ENCODE measurements around the gene ADK.
"Not testable (repeated sequence)": the region's sequence is repeated elsewhere in the genome, so short reads cannot be mapped to it uniquely, and the experiment has no call there.

Gene ADK

DNA sequence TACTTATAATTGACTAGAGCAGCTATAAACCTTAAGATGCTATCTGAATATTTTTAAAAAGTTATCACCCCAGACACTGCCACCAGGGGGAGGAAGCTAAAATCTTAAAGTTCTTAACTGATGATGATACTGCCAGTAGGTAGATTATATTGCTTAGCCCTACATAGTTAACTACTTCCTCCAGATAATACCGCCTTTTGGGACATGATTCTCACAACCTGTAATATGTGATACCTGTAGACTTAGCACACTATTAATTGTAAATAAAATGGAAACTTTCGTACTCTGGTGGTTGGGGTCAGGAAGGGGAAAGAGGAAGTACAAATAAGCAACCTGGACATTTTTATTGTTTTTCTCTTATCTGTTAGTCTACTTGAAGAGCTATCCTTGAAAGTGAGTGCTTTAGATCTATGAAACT is 268.9 kb downstream of the ADK start:
- no peak for DNase-seq (ENCODE audit: low read depth, low spot score)

DNA sequence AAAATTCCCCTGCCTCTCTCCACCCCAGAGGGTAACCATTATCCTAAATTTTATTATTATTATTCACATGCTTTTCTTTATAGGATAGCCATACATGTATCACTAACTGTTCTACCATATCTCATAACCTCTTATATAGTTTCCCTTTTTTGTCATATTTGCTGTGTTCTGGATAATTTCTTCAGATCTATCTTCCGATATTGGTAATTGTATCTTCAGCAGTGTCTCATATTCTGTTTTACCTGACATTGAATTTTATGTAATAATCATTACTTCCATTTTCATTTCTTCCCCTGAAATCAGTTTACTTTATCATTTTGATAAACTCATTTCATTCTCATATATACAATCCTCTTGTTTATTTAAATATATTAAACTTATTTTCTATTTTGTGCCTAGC is 273.5 kb downstream of the ADK start:
- DNase-seq (ENCODE audit: low read depth, low spot score): no peak

DNA sequence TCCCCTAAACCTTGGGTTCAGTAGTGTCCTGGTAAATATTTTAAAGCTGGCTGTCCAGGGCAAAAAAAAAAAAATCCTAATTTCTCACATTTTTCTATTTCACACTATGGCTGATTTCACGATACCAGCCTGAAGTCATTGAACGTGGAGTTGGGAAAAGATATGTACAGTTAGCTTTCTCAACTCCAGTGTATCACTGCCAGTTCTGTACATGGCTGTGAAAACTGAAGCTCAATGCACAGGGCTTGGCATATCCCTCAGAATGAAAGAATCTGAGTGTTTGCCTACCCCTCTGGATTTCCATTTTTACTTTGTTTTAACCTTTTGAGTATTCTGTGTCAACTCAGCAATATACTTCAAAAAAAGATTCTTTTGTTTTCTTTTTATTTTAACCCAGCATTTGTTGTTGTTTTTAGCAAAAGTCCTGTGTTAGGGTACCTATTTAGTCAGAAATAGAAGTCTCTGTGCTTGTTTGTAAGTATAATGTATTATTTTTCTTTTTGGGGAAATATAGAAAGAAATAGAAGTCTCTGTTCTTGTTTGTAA is 274.5 kb downstream of the ADK start:
- no peak for DNase-seq (ENCODE audit: low read depth, low spot score)

DNA sequence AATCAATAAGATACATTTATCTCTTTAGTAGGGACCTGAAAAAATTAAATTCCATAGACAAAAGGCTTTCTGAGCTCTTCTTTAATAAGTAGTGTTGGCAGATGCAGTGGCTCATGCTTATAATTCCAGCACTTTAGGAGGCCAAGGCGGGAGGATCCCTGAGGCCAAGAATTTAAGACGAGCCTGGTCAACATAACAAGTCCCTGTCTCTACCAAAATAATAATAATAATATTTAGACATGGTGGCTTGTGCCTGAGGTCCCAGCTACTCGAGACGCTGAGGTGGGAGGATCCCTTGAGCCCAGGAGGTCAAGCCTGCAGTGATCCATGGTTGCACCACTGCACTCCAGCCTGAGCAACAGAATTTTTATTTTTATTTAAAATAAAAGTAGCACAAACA is 280.8 kb downstream of the ADK start:
- DNase-seq (ENCODE audit: low read depth, low spot score): no peak

DNA sequence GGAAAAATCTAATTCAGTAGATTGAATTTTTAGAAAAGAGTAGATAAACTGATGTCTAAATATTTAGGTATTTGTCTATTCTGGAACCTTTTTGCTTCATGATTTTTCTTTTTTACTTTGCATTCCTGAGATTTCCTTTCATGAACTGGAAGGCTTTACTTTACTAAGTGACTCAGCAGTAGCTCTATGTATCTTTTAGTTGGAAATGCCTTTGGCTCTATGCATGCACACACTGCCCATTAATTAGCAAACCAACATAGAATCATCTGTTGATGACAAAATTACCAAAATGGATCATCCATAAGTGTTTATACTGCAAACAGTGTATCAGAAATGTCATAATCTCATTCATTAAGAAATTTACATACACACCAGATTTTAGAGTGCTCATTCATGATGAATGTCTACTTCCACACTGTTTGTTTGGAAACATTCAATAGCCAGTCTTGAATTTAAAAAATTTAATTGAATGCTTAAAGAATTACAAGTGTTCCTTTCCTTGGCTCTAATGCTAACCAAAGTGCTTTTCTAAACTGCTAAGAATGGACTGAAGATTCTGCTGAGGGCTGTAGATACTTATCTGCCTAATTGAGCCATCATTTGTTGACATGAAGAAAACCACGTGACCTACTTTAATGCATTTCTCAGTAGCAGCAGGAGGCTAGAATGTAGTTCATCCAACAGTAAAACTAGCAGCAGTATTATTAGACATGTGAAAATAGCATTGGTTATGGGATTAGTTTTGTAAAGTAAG is 282.0 kb downstream of the ADK start:
- no peak for DNase-seq (ENCODE audit: low read depth, low spot score)

DNA sequence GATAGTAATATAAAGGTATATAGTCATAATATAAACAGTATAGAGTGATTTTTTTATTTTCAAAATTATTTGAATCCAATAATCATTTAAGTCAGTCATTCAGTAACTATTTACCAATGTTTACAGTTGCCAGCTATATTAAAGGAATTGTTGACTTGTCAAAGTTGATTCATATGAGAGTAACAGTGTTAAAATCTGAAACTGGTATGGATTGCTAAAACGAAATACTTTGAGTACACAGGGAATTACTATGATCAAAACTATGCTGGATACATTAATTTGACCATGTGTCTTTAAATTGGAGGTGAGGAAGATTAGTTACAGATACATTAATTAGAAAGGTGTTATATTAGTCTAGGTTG is 282.6 kb downstream of the ADK start:
- DNase-seq (ENCODE audit: low read depth, low spot score): no peak

DNA sequence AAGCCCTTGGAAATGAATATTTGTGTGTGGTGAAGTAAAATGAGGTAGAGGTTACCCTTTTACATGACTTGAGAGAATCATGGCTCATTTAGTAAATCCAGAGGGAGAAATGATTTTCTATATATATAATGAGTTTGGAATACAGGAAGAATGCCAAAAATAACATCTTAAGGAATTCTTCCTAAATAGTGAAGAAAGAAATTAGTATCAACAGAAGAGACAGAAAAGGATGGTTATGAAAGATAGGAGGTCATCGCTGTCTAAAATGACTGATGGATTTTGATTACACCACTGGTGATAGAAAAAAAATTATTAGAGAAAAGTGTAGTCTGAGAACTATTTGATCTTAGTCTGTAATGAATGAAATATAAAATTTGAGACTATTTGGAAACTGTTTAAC is 283.0 kb downstream of the ADK start:
- no peak for DNase-seq (ENCODE audit: low read depth, low spot score)

DNA sequence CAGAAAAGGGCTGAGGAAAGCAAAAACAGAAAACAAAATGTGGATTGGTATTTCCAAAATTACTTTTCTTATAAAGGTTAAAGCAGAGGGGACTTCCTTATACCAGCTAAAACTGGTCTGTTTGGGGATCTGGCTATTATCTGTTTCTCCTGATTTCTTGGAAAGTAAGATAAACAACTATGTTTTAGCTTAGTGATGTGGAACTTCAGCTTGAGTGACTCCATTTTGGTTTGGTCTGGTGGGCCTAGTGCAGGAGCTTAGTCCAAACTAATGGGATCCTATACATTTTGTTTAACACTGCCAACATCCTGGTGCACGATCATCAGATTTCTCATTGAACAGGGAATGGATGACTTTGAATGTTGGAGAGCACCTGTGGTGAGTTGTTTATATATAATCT is 283.5 kb downstream of the ADK start:
- DNase-seq (ENCODE audit: low read depth, low spot score): no peak

DNA sequence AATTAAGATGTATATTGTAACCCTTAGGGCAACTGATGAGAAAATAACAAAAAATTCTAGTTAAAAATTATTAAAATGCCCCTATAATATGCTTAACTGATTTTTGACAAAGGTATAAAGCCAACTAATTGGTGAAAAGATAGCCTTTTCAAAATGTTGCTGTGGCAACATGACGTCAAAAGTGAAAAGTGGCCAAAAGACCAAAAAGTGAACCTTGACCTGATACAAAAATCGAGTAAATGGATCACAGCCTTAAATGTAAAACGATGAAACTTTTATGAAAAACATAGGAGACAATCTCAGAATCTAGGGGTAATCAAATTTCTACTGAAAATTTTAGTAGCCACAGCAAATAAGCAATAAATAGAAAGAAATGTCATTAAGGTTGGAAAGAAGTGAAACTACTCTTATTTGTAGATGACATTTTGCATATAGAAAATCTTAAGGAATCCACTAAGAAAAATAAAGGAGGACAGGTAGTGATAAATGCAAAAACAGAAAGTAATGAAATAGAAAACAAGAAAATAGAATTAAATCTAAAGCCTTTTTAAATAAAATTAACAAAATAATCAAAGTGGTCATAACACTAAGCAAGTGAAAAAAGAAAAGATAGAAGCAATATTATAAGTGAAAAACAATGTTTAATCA is 285.6 kb downstream of the ADK start:
- DNase-seq (ENCODE audit: low read depth, low spot score): no peak

DNA sequence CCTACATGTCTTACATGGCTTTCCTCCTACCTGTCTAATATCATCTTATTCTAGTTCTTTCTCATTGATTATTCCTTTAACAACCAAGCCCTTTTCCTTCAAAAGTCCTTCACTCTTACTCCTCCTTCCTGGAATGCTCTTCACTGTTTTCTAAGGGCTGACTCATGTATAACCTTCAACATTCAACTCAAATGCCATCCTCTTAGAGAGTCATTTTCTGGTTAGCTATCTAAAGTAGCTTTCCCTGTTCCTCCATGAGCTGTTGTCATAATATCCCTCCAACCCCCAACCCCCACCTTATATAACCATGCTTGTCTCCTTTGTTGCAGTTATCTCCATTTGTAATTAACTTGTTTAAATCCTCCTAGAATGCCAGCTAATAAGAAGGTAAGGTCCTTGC is 286.8 kb downstream of the ADK start:
- no peak for DNase-seq (ENCODE audit: low read depth, low spot score)

DNA sequence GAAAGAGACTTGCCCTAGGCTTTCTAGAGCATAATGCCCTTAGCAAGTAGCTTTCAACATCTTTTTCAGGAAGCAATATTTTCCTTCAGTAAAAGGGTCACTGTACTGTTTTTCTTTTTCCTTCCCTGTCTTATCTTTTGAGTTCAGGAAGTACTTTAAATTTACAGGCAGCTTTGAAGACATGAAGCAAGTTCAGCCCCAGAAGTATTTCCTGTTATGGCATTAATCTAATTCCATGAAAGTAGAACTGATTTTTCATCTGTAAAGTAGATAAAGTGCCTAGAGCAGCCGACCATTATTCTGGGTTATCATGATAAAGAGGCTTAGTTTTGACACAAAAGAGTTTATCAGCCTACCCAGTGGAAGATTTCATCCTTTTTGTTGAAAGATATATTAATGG is 288.2 kb downstream of the ADK start:
- no peak for DNase-seq (ENCODE audit: low read depth, low spot score)

DNA sequence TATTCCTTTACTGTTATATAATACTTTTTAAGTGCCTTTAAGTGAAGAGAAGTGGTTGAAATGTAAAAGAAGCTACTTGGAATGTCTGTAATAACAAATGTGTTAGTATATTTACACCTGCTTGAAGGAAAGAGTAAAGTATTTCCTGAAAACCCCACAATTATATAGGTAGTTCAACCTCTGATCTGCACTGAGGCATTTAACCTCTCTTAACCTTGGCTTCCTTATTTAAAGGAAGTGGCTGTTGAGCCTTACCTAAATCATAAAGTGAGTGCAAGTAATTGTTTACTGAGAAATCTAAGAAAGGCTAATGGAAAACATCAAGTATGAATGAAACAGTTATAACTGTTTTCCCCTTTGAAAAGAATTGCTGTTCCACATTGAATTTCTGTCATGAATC is 294.5 kb downstream of the ADK start:
- DNase-seq (ENCODE audit: low read depth, low spot score): no peak

DNA sequence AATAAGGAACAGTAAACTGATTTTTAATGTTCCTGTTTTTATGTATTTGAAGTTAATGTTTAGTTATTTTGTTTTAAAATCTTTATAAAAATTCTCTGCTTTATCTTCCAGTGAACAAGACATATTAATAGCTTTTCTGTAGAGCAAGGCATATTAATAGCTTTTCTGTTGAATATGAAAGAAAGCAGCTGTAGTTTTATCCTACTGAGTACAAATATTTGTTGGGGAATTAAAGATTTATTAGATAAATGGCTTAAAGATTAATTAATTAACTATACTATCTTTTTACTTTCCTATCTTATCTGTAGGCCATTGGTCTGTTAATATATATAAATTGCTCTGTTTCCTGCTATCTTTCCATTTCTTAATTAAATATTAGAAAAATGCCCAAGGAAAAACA is 299.6 kb downstream of the ADK start:
- DNase-seq (ENCODE audit: low read depth, low spot score): no peak

DNA sequence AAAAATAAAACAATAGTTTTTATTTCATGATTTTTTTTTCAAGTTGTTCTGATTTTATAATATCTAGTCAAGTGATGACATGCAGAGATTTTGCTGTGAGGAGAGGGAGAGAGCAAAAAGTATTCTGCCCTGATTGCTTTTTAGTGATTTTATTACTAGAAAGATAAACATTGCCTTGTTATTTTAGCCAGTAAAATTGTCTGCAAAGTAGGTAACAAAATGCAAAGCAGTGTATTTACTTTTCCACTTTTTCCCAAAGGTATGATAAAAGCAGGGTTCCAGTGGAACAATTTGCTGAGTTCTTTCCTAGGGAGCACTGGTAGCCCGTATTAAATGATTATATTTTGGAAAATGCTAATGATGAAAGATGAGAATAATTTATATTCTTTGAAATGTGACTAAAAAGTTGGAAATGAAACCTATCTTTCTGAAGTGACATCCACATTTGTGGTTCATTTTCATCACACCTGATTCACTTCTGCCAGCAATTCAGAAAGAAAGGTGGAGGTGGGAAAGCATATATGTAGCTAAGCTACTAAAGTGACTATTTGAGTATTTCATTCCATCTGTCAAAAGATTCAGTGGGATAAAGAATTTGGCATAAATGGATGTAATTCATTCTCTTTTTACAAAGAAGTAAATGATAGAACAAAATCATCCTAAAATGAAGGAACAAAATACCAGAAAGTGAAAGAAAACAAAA is 300.3 kb downstream of the ADK start:
- no peak for DNase-seq (ENCODE audit: low read depth, low spot score)

DNA sequence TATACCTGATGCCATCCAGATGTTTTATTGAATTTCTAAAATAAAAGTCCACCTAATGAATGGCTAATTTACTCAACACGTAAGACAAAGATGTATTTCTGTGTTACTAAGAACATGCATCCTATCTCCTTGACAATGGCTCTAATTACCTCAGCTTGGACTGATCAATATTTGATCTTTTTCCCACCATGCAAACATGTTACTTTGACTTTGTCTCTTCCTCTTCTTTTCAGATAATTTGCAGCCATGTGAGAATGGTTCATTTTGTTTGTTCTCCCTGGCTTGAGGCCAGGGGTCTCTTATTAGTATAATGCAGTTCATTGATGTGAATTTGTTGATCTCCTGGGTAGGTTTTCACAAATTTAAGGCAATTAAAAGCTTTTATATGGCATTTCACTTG is 302.1 kb downstream of the ADK start:
- DNase-seq (ENCODE audit: low read depth, low spot score): no peak

DNA sequence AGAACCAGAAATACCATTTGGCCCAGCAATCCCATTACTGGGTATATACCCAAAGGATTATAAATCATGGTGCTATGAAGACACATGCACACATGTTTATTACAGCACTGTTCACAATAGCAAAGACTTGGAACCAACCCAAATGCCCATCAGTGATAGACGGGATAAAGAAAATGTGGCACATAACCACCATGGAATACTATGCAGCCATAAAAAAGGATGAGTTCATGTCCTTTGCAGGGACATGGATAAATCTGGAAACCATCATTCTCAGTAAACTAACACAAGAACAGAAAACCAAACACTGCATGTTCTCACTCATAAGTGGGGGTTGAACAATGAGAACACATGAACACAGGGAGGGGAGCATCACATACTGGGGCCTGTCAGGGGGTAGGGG is 306.5 kb downstream of the ADK start:
- not testable (repeated sequence) for DNase-seq (ENCODE audit: low read depth, low spot score)

DNA sequence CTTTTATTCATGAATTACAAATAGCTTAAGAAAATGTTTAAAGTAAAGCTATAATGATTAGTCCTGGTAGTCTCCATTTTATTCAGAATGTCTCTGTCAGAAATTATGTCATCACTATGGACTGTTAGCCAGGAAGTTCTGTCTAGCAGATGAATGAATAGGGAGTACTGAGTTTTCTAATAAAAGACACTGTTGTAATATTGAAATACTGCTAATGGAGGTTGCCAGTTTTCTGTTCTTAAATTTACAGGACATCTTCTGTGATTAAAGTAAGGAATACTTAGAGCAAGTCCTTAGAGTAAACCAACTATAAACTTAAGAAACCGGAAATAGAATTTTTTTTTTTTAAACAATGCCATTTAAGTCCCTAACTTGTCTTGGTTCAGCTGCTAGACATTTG is 309.8 kb downstream of the ADK start:
- DNase-seq (ENCODE audit: low read depth, low spot score): no peak

DNA sequence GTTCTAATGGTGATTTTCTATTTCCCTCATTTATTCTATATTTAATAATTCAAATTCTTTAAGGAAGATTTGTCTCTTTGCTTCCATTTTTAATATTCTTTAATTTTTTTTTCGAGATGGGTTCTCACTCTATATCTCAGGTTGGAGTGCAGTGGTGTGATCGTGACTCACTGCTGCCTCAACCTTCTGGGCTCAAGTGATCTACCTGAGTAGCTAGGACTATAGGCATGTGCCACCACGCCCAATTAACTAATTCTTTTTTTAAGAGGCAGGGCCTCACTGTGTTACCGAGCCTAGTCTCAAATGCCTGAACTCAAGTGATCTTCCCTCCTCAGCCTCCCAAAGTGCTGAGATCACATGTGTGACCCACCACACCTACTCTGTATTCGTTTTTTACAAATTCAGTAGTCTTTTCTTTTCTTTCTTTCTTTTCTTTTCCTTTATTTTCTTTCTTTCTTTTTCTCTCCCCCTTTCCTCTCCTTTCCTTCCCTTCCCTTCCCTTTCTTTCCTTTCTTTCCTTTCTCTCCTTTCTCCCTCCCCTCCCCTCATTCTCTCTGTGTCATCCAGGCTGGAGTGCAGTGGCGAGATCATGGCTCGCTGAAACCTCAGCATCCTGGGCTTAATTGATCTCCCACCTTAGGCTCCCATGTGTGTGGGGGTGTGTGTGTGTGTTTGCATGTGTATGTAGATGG is 323.1 kb downstream of the ADK start:
- DNase-seq (ENCODE audit: low read depth, low spot score): no peak

DNA sequence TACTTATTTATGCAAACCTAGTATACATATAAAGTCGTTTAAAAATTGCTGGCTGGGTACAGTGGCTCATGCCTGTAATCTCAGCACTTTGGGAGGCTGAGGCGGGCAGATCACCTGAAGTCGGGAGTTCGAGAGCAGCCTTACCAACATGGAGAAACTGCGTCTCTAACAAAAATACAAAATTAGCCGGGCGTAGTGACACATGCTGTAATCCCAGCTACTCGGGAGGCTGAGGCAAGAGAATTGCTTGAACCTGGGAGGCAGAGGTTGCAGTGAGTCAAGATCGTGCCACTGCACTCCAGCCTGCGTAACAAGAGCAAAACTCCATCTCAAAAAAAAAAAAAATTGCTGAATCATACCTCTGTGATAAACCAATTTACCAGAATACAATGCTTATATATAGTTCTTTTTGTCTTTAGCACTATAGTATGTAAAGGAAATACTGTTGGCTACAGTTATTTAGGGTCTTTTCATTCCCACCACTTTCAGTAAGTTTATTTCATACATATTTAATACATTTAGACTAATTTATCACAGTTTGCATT is 325.2 kb downstream of the ADK start:
- not testable (repeated sequence) for DNase-seq (ENCODE audit: low read depth, low spot score)

DNA sequence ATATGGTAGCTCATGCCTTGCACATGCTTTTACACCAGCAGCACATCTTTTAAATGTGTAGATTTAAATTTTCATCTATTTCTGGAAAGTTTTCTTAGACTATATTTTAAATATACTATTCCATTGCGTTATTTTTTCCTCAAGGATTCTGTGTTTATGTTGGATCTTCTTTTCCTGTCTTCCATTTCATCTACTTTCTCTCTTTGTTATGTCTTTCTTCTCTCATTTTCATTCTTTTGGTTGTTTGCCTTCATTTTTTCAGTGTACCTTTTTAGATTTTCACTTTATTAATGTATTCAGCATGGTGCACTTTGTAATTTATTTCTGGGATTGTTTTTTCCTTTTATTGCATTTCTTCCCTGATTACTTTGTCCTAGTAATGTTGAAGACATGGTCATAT is 329.8 kb downstream of the ADK start:
- DNase-seq (ENCODE audit: low read depth, low spot score): no peak

DNA sequence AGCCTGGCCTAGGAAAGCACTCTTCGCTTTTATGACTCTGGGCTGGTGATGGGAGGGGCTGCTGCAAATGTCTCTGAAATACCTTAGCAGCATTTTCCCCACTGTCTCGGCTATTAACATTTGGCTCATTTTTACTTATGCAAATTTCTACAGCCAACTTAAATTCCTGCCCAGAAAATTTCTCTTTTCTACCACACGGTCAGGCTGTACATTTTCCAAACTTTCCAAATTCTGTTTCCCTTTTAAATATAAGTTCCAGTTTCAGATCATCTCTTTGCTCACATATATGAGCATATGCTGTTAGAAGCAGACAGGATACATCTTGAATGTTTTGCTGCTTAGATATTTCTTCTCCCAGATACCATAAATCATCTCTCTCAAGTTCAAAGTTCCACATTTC is 332.3 kb downstream of the ADK start:
- no peak for DNase-seq (ENCODE audit: low read depth, low spot score)

DNA sequence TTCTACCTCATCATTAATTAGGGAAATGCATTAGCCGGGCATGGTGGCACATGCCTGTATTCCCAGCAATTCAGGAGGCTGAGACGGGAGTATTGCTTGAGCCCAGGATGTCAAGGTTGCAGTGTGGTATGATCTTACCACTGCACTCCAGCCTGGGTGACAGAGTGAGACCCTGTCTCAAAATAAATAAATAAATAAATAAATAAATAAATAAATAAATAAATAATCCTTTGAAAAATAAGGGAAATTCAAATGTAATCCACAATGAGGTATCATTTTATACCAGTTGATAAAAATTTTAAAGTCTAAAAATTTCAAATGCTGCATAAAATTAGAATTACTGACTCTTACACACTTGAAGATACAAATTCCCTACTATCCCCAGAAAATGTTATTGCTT is 334.3 kb downstream of the ADK start:
- no peak for DNase-seq (ENCODE audit: low read depth, low spot score)

Measured in activated naive CD8-positive, alpha-beta T cell treated with anti-CD3 and anti-CD28 coated beads, Interleukin-2, amount 50 U/mL, for 16 hours (primary cell).